H1 (cell line): ENCODE results near the gene STK36.

Experiments used
- CBX8 ChIP-seq: fragments of 300-800, 300-1000 bp; sonication (generic); IDR thresholded peaks from 2 replicates; pipeline ENCODE4 v1.7.1; 2016; ENCODE audit warnings: low read depth, low read length, borderline replicate concordance
- CTCF ChIP-seq, 3 experiments: IDR thresholded peaks; 1 replicate in 2 of 3; 2 replicates in 1 of 3; pipeline versions ENCODE4 v1.5.1 to v1.6.1; 2011; ENCODE audit warnings: low read length in 3 of 3, mild to moderate bottlenecking in 3 of 3, inconsistent platforms in 2 of 3, low read depth in 1 of 3, moderate library complexity in 1 of 3; ENCODE audit not compliant: insufficient read depth in 1 of 3; ENCODE audit errors: control extremely low read depth in 1 of 3
- RFX5 ChIP-seq: IDR thresholded peaks from 2 replicates; pipeline ENCODE4 v1.6.1; 2011; ENCODE audit warnings: low read depth, low read length, improper control_type of control experiment, borderline replicate concordance

- TF ChIP-seq CTCF (IDR thresholded peaks at IDR 0.05; ENCODE audit: control extremely low read depth in 1 of 3, insufficient read depth in 1 of 3, low read depth in 1 of 3, low read length in 3 of 3) = no peak
- no peak for TF ChIP-seq CBX8
- no peak for TF ChIP-seq RFX5
Observed at GRCh38 chr2:218627939-218628338, 43.9 kb upstream of the STK36 start.
